ENCODE results near the gene ARHGEF37. TPM values are rescaled to one million over a fixed set of nuclear protein-coding genes. Genes with fewer than 3 reads are reported as not detected.
"Not testable (repeated sequence)": the region's sequence is repeated elsewhere in the genome, so short reads cannot be mapped to it uniquely, and the experiment has no call there.

ARHGEF37 gene, protein sequence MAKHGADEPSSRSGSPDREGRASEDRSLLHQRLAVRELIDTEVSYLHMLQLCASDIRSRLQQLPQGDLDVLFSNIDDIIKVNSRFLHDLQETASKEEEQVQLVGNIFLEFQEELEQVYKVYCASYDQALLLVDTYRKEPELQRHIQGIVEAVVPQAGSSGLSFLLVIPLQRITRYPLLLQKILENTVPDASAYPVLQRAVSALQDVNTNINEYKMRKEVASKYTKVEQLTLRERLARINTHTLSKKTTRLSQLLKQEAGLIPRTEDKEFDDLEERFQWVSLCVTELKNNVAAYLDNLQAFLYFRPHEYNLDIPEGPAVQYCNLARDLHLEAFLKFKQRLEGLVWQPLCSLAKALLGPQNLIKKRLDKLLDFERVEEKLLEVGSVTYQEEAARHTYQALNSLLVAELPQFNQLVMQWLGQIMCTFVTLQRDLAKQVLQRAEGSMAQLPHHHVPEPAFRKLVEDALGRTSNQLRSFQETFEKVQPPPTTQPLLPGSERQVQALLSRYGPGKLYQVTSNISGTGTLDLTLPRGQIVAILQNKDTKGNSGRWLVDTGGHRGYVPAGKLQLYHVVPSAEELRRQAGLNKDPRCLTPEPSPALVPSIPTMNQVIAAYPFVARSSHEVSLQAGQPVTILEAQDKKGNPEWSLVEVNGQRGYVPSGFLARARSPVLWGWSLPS
- total RNA-seq = 17.7 TPM

DNA sequence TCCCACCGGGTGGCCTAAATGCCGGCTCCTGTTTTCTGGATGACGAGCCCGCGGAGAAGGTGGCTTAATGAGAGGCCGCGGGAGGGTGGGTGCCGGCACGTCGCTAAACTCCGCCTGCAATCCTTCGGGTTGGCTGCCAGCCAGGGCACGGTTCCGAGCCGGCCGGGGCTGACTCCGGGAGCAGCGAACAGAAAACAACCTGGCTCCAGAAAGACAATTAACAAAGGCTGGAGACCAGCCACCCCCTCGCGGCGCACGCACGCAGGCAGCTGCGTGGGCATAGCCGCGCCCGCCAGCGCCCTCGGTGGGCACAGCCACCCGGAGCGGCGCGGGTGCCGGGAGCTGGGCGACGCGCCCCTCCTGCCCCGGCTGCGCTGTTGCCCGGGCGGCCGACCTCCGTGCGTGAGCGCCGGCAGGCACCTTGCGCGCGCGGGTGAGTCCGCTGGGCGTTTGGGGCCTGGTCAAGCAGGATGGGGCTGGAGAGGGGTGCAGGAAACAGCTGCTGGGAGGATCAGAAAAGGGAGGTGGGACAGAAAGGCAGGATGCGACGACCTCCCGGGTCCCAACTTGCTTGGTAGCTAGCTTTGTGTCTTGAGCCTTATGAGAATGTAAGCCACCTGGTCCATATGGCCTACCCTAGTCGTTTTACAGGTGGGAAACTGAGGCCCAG lies at the start of gene ARHGEF37:
ARHGEF37 (plus strand) TSS at position 307 of the 670 bp plus-strand sequence. CDS start 16,272 bp downstream, outside the sequence.
- intact Hi-C loops (cut with DNase I) = no loop called here
- Histone ChIP-seq H3K4me3 (peak within 1 kb of the TSS; percentile 56 to 75), H3K27ac (peak within 1 kb of the TSS; percentile 84), H3K27me3 (no peaks in the 10 kb centered on the region), H3K9me3 (no peaks in the 10 kb centered on the region), H3K36me3 (no peaks in the 10 kb centered on the region), H3K4me1 (peaks cover 36% of the 10 kb centered on the region)
- peak in 1 of 2 donors; percentile 83 for DNase-seq (ENCODE audit: extremely low spot score in 2 of 2)
- TF ChIP-seq POLR2AphosphoS5 (IDR thresholded peaks at IDR 0.05; ENCODE audit: insufficient read depth in 1 of 2, low read depth in 1 of 2) (peak in 1 of 2 donors; percentile 39), POLR2A (IDR thresholded peaks at IDR 0.05) (no peak)

DNA sequence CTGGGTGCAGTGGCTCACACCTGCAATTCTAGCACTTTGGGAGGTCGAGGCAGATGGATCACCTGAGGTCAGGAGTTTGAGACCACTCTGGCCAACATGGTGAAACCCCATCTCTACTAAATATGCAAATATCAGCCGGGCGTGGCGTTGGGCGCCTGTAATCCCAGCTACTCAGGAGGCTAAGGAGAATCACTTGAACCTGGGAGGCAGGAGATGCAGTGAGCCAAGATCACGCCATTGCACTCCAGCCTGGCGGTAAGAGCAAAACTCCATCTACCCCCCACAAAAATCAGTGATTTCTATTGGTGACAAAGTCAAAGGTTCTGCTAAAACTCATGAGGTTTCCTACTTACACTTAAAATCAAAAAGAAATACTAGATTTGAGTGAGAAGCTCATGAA lies 48.9 kb upstream of the ARHGEF37 start:
- intact Hi-C loops (cut with DNase I) = no loop called here
- H3K4me1 ChIP-seq = peaks cover 91% of the 10 kb centered on the region
- H3K36me3 ChIP-seq = peaks cover 0 to 4% of the 10 kb centered on the region in 2 donors

DNA sequence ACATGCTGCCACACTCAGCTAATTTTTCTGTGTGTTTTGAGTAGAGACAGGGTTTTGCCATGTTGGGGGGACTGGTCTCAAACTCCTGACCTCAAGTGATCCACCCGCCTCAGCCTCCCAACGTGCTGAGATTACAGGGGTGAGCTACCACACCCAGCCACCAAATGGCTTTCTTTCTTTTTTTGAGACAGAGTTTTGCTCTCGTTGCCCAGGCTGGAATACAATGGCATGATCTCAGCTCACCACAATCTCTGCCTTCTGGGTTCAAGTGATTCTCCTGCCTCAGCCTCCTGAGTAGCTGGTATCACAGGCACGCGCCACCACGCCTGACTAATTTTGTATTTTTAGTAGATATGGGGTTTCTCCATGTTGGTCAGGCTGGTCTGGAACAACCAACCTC lies 45.5 kb upstream of the ARHGEF37 start:
- intact Hi-C loops (cut with DNase I); H3K27ac ChIP-seq; H3K27me3 ChIP-seq; DNase-seq (ENCODE audit: extremely low spot score in 2 of 2); H3K9me3 ChIP-seq; H3K36me3 ChIP-seq; H3K4me3 ChIP-seq: not testable (repeated sequence)
- H3K4me1 ChIP-seq = peaks cover 90% of the 10 kb centered on the region

More for the DNA sequence above, 48.9 kb upstream of the ARHGEF37 start:
- no peaks in the 10 kb centered on the region for H3K9me3 ChIP-seq
- TF ChIP-seq, protein P1, sequence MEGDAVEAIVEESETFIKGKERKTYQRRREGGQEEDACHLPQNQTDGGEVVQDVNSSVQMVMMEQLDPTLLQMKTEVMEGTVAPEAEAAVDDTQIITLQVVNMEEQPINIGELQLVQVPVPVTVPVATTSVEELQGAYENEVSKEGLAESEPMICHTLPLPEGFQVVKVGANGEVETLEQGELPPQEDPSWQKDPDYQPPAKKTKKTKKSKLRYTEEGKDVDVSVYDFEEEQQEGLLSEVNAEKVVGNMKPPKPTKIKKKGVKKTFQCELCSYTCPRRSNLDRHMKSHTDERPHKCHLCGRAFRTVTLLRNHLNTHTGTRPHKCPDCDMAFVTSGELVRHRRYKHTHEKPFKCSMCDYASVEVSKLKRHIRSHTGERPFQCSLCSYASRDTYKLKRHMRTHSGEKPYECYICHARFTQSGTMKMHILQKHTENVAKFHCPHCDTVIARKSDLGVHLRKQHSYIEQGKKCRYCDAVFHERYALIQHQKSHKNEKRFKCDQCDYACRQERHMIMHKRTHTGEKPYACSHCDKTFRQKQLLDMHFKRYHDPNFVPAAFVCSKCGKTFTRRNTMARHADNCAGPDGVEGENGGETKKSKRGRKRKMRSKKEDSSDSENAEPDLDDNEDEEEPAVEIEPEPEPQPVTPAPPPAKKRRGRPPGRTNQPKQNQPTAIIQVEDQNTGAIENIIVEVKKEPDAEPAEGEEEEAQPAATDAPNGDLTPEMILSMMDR (IDR thresholded peaks at IDR 0.05) = no peak
- no peak for TF ChIP-seq POLR2A (IDR thresholded peaks at IDR 0.05)
- no peak for TF ChIP-seq POLR2AphosphoS5 (IDR thresholded peaks at IDR 0.05; ENCODE audit: insufficient read depth in 1 of 2, low read depth in 1 of 2)
- no peak for DNase-seq (ENCODE audit: extremely low spot score in 2 of 2)
- no peaks in the 10 kb centered on the region for H3K27me3 ChIP-seq
- H3K27ac ChIP-seq = no peak overlapping the region
- H3K4me3 ChIP-seq = no peak overlapping the region

DNA sequence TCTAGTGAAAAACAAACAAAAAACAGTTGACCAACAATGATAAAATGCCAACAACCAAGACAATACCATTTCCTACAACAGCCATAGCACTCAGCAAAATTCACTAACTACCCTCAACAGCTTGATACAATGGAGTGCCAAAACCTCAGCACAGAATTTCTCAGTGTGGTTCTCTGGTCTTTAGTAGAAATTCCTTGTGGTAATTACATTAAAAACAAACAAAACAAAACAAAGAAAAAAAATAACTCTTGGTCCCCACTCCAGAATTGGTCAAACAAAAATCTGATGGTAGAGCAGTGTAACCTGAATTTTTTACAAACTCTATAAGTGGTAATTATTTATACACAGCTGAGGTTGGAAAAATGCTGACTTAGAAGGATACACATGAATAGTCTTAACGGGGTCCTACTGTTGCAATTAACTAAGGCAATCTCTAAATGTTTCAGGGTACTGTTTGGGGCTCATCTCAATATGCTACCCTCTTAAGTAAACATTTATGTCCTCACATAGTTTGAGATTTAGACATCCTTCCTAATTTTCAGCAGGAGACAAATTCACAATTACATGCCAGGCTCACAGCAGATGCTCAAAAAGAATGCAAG lies 43.8 kb upstream of the ARHGEF37 start:
- no peak for DNase-seq (ENCODE audit: extremely low spot score in 2 of 2)
- intact Hi-C loops (cut with DNase I) = no loop called here
- Histone ChIP-seq H3K4me3 (no peak overlapping the region), H3K4me1 (peaks cover 91% of the 10 kb centered on the region), H3K27ac (no peak overlapping the region), H3K27me3 (no peaks in the 10 kb centered on the region), H3K9me3 (no peaks in the 10 kb centered on the region), H3K36me3 (peaks cover 0 to 4% of the 10 kb centered on the region in 2 donors)
- no peak for TF ChIP-seq POLR2AphosphoS5 (IDR thresholded peaks at IDR 0.05; ENCODE audit: insufficient read depth in 1 of 2, low read depth in 1 of 2)
- TF ChIP-seq, protein P1 (IDR thresholded peaks at IDR 0.05) = no peak

DNA sequence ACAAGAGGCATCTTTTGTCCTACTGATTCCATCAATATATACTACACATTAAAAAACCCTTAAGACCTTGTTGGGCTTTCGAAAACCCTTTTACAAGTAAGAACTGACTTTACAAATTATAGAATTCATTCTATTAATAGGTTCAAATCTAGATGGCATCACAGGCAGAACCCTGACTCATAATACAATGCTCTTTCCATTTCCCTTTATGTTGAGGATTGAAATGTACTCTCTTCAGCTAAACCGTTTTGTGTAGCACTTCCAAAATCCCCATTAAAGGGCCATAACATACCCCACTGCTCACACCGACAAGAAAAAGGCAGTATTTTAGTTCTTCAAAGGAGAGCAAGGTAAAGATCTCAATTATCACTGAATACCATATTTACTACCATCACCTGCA lies 41.2 kb upstream of the ARHGEF37 start:
- DNase-seq (ENCODE audit: extremely low spot score in 2 of 2) = no peak
- Histone ChIP-seq H3K4me3 (no peak overlapping the region), H3K27ac (no peak overlapping the region), H3K27me3 (no peaks in the 10 kb centered on the region), H3K36me3 (peaks cover 0 to 8% of the 10 kb centered on the region in 2 donors), H3K9me3 (no peaks in the 10 kb centered on the region), H3K4me1 (peaks cover 96% of the 10 kb centered on the region)
- intact Hi-C loops (cut with DNase I) = no loop called here
- TF ChIP-seq, protein P1 (IDR thresholded peaks at IDR 0.05) = no peak
- no peak for TF ChIP-seq POLR2AphosphoS5 (IDR thresholded peaks at IDR 0.05; ENCODE audit: insufficient read depth in 1 of 2, low read depth in 1 of 2)
- no peak for TF ChIP-seq POLR2A (IDR thresholded peaks at IDR 0.05)
